DND-41 (cell line): ENCODE data around the gene P2RY2.

Experiments used
- EZH2 ChIP-seq: IDR thresholded peaks from 3 replicates; pipeline ENCODE4 v1.6.1; 2012; ENCODE audit warnings: borderline replicate concordance, low read depth, mild to moderate bottlenecking, moderate library complexity, low read length, inconsistent platforms; ENCODE audit not compliant: severe bottlenecking
- TF ChIP-seq, protein P1 (sequence below): IDR thresholded peaks from 2 replicates; pipeline ENCODE4 v1.5.1; 2012; ENCODE audit warnings: borderline replicate concordance, low read length, moderate library complexity, mild to moderate bottlenecking; ENCODE audit not compliant: poor library complexity, severe bottlenecking; ENCODE audit errors: extremely low read depth

DNA sequence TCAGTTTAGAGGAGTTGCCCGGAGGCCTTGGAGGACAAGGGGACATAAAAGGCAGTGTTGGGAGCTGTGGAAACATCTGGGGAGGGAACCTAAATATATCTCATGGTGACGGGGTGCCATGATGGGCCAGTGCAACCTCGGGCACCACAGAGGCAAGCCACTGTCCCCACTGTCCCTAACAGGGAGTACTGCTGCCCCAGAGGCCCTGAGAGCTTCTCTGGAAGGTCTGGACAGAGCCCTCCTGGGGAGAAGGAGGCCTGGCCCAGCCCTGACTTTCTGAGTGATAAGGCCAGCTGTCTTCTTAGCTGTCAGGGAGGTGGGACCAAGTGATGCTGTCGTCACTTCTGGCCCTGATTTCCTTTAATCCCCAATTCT is 48.6 kb downstream of the P2RY2 start:
- TF ChIP-seq, protein P1, sequence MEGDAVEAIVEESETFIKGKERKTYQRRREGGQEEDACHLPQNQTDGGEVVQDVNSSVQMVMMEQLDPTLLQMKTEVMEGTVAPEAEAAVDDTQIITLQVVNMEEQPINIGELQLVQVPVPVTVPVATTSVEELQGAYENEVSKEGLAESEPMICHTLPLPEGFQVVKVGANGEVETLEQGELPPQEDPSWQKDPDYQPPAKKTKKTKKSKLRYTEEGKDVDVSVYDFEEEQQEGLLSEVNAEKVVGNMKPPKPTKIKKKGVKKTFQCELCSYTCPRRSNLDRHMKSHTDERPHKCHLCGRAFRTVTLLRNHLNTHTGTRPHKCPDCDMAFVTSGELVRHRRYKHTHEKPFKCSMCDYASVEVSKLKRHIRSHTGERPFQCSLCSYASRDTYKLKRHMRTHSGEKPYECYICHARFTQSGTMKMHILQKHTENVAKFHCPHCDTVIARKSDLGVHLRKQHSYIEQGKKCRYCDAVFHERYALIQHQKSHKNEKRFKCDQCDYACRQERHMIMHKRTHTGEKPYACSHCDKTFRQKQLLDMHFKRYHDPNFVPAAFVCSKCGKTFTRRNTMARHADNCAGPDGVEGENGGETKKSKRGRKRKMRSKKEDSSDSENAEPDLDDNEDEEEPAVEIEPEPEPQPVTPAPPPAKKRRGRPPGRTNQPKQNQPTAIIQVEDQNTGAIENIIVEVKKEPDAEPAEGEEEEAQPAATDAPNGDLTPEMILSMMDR: no peak
- no peak for TF ChIP-seq EZH2
